WTC11 (cell line): ENCODE results near the gene PTPRF.

Experiments
- TP53 ChIP-seq: sonication (generic); formaldehyde crosslinking; IDR thresholded peaks from 2 replicates; pipeline ENCODE4 v1.8.1; 2023; ENCODE audit warnings: mild to moderate bottlenecking, missing genetic modification reagents
- TF ChIP-seq, protein P1 (sequence below): fragments of 200-600 bp; IDR thresholded peaks from 2 replicates; pipeline ENCODE4 v1.8.0; 2022; ENCODE audit warnings: antibody characterized with exemption
- TF ChIP-seq, protein P2 (sequence below): sonication (generic); formaldehyde crosslinking; IDR thresholded peaks from 2 replicates; pipeline ENCODE4 v1.8.0; 2022; ENCODE audit warnings: mild to moderate bottlenecking, missing genetic modification reagents
- TF ChIP-seq, protein P3 (sequence below): sonication (generic); formaldehyde crosslinking; IDR thresholded peaks from 2 replicates; pipeline ENCODE4 v1.8.0; 2022; ENCODE audit warnings: mild to moderate bottlenecking, missing genetic modification reagents

DNA sequence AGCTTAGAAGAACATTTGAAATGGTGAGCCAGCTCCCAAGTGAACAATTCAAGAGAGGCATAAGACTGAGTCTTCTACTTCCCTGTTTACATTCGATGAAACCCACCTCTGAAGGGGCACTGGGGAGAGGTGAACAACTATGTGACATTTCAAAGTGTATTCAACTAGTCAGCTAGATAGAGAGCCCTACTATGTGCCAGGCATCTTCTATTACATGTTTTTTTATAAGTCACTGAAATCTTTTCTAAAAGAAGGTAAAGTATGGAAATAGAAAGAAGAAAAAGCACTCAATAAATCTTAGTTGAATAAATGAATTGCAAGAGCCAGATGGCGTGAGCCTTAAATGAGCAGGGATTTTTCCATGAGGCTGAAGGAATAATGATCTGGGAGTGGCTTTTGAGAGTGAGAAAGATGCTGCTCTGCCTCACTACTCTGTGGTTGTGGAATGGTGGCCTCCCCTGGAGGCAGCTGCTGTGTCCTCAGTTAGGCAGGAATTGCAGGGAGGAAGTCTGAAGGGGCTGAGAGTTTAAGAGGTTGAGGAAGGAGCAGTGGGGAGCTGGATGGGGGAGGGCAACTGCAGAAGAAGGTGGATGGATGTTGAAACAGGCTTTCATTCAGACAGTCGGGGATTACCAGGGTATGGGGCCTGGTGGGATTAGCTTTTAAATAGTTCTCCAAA lies 10.4 kb upstream of the PTPRF start:
- TF ChIP-seq, protein P1, sequence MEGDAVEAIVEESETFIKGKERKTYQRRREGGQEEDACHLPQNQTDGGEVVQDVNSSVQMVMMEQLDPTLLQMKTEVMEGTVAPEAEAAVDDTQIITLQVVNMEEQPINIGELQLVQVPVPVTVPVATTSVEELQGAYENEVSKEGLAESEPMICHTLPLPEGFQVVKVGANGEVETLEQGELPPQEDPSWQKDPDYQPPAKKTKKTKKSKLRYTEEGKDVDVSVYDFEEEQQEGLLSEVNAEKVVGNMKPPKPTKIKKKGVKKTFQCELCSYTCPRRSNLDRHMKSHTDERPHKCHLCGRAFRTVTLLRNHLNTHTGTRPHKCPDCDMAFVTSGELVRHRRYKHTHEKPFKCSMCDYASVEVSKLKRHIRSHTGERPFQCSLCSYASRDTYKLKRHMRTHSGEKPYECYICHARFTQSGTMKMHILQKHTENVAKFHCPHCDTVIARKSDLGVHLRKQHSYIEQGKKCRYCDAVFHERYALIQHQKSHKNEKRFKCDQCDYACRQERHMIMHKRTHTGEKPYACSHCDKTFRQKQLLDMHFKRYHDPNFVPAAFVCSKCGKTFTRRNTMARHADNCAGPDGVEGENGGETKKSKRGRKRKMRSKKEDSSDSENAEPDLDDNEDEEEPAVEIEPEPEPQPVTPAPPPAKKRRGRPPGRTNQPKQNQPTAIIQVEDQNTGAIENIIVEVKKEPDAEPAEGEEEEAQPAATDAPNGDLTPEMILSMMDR: no peak
- no peak for TF ChIP-seq TP53 (CRISPR knock-in tag)
- TF ChIP-seq, protein P2, sequence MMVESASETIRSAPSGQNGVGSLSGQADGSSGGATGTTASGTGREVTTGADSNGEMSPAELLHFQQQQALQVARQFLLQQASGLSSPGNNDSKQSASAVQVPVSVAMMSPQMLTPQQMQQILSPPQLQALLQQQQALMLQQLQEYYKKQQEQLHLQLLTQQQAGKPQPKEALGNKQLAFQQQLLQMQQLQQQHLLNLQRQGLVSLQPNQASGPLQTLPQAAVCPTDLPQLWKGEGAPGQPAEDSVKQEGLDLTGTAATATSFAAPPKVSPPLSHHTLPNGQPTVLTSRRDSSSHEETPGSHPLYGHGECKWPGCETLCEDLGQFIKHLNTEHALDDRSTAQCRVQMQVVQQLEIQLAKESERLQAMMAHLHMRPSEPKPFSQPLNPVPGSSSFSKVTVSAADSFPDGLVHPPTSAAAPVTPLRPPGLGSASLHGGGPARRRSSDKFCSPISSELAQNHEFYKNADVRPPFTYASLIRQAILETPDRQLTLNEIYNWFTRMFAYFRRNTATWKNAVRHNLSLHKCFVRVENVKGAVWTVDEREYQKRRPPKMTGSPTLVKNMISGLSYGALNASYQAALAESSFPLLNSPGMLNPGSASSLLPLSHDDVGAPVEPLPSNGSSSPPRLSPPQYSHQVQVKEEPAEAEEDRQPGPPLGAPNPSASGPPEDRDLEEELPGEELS (CRISPR knock-in tag): no peak
- TF ChIP-seq, protein P3, sequence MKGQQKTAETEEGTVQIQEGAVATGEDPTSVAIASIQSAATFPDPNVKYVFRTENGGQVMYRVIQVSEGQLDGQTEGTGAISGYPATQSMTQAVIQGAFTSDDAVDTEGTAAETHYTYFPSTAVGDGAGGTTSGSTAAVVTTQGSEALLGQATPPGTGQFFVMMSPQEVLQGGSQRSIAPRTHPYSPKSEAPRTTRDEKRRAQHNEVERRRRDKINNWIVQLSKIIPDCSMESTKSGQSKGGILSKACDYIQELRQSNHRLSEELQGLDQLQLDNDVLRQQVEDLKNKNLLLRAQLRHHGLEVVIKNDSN (CRISPR knock-in tag): no peak
